GM18870 (cell line): ENCODE measurements around the gene KICS2.

Experiments used
- ATAC-seq: cut with Tn5 transposase; IDR thresholded peaks from one replicate; pipeline ENCODE4 v1.9.1; 2021; ENCODE audit warnings: moderate library complexity; ENCODE audit not compliant: unreplicated experiment

KICS2 gene

DNA sequence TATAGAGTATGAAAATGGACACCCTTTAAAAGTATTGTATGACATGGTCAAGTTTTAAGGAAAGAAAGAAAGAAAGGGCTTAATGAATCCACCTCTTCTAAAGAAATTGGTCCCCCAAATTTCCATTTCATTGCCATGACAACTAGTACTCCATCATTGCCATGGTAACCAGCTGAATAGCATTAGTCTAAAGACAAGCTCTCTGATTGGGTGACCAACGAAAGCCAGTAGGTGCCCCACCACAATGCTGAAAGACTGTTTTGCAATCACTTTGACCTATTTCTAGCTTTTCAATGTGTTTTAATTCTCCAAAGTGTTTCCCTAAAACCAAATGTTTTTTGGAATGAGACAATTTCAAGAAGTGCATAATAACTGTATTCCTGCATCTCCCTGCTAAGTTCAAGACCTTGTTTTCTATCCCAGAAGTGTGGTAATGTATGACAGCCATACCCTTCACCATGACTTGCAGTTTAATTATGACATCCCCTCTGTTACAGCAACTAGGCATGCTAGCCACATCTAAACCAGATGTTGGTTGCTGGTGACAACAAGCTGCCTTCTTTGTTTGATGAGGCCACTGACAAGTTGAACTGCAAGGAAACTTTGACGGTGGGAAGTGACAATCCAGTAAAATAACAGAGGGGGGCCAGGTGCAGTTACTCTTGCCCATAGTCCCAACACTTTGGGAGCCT, 46.7 kb downstream of the KICS2 start:
- no peak for ATAC-seq

DNA sequence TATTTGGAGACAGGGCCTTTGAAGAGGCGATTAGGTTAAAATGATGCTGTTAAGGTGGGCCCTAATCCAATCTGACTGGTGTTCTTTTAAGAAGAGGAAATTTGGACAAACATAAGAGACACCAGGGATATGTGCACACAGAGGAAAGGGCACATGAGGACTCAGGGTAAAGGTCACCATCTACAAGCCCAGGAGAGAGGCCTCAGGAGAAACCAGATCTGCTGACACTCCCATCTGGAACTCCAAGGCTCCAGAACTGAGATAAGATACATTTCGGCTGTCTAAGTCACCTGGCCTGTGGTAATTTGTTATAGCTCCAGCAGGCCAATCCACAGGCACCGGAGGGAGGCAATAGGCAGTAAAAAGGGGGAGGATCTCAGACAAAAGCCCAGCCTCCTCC, 48.6 kb downstream of the KICS2 start:
- ATAC-seq: no peak
